Tongue (tissue), 2 donors: Measurements from ENCODE around the gene FIGN. TPM values are rescaled to one million over a fixed set of nuclear protein-coding genes. Genes with fewer than 3 reads are reported as not detected.
A peak's percentile ranks its signal among the peaks of the same experiment; 100 is the strongest.

Experiments
- DNase-seq: peaks from one replicate; pipeline ENCODE4 v3.0.0-alpha.2; 2015
- total RNA-seq: library from RNA; depleted of rRNA; stranded (reverse); fragments of >200 nt; gene quantifications from one replicate; pipeline ENCODE4 v1.2.3, GENCODE V29; 2014

The FIGN gene
- 1.9 TPM for total RNA-seq

GRCh38 chr2:163735685-163736432 lies at the start of gene FIGN:
TSS of gene FIGN (minus strand) at chr2:163736008. CDS start at chr2:163734927, 1,081 bp downstream.
- peak; percentile 92 for DNase-seq

GRCh38 chr2:163785162-163785561 lies 49.4 kb upstream of the FIGN start:
- no peak for DNase-seq

GRCh38 chr2:163779970-163780597 lies 44.3 kb upstream of the FIGN start:
- no peak for DNase-seq

GRCh38 chr2:163778045-163778781 lies 42.4 kb upstream of the FIGN start:
- DNase-seq: no peak

- no peak for DNase-seq
These were observed 39.5 kb upstream of the FIGN start for GRCh38 chr2:163775304-163775703.

- no peak for DNase-seq
These were observed 39.1 kb upstream of the FIGN start for GRCh38 chr2:163774862-163775261.

GRCh38 chr2:163773276-163773675 lies 37.5 kb upstream of the FIGN start:
- DNase-seq: no peak

- DNase-seq: no peak
These were observed 35.8 kb upstream of the FIGN start for GRCh38 chr2:163771596-163771995.

- no peak for DNase-seq
These were observed 33.3 kb upstream of the FIGN start for GRCh38 chr2:163768881-163769695.

- no peak for DNase-seq
These were observed 31.3 kb upstream of the FIGN start for GRCh38 chr2:163767097-163767496.

GRCh38 chr2:163764566-163764965 lies 28.8 kb upstream of the FIGN start:
- DNase-seq: no peak

GRCh38 chr2:163759013-163759412 lies 23.2 kb upstream of the FIGN start:
- no peak for DNase-seq

GRCh38 chr2:163757814-163758213 lies 22.0 kb upstream of the FIGN start:
- no peak for DNase-seq

GRCh38 chr2:163756588-163756987 lies 20.8 kb upstream of the FIGN start:
- DNase-seq: no peak

GRCh38 chr2:163755366-163755765 lies 19.6 kb upstream of the FIGN start:
- DNase-seq: no peak

- DNase-seq: no peak
These were observed 17.9 kb upstream of the FIGN start for GRCh38 chr2:163753726-163754125.

GRCh38 chr2:163752267-163752666 lies 16.5 kb upstream of the FIGN start:
- no peak for DNase-seq

GRCh38 chr2:163751696-163752095 lies 15.9 kb upstream of the FIGN start:
- DNase-seq: no peak

GRCh38 chr2:163748420-163748819 lies 12.6 kb upstream of the FIGN start:
- DNase-seq: no peak

- no peak for DNase-seq
These were observed 5.6 kb upstream of the FIGN start for GRCh38 chr2:163741435-163741834.

- no peak for DNase-seq
These were observed 1.8 kb upstream of the FIGN start for GRCh38 chr2:163737563-163737962.

- no peak for DNase-seq
These were observed 1.3 kb upstream of the FIGN start for GRCh38 chr2:163737190-163737439.
